ENCODE data around the gene TMEM117. TPM values are rescaled to one million over a fixed set of nuclear protein-coding genes. Genes with fewer than 3 reads are reported as not detected.

The TMEM117 gene
- total and polyA plus RNA-seq, 10 of the 15 experiments (the other 5 are each of a cell fraction or from before 2014, with no cell fraction given): 3.1 to 8.2 (median 6.1) TPM

- intact Hi-C loops (cut with micrococcal nuclease; ENCODE audit: unreplicated experiment): no loop called here
- ChIA-PET SMC1A (ENCODE audit: uncharacterized antibody, unreplicated experiment) (interaction anchor here (1.4 kb wide), 1 partner anchor 24 kb away, joined by 3 read pairs; no protein-coding TSS in a partner anchor), RAD21 (ENCODE audit: unreplicated experiment) (no interaction called here), POLR2A (no interaction called here), CTCF (no interaction called here)
- in situ Hi-C loops (cut with MboI): no loop called here
- Histone ChIP-seq H3K4me1 (ENCODE audit: control insufficient read depth, insufficient read depth, low read length) (no peaks in the 10 kb centered on the region), H3K79me2 (ENCODE audit: control insufficient read depth, insufficient read depth, low read length) (no peaks in the 10 kb centered on the region), H3K9ac (ENCODE audit: control insufficient read depth, insufficient read depth, low read length) (no peak overlapping the region), H2AFZ (ENCODE audit: control insufficient read depth, low read depth, low read length) (no peak overlapping the region), H3K36me3 (ENCODE audit: control insufficient read depth in 2 of 2, insufficient read depth in 2 of 2, low read length in 1 of 2) (no peaks in the 10 kb centered on the region), H3K4me2 (ENCODE audit: control insufficient read depth, insufficient read depth) (no peak overlapping the region), H3K9me3 (replicated peaks; ENCODE audit: control insufficient read depth, insufficient read depth, low read length) (no peaks in the 10 kb centered on the region), H4K20me1 (ENCODE audit: control insufficient read depth, insufficient read depth) (no peaks in the 10 kb centered on the region), H3K27ac (ENCODE audit: control insufficient read depth, insufficient read depth) (no peak overlapping the region), H3K27me3 (replicated peaks in 1 of 2; ENCODE audit: control insufficient read depth in 2 of 2, insufficient read depth in 2 of 2, low read length in 1 of 2) (no peaks in the 10 kb centered on the region), H3K4me3 (no peak overlapping the region)
- no peak for FAIRE-seq
- BruUV-seq (replicated peaks): no TSS peak
- no peak for DNase-seq (ENCODE audit: low read depth, low spot score)
- TF ChIP-seq NR2C1 (IDR thresholded peaks at IDR 0.05) (no peak), SP1 (IDR thresholded peaks at IDR 0.05; ENCODE audit: low read depth, low read length) (no peak), RELB (IDR thresholded peaks at IDR 0.05; ENCODE audit: low read depth) (no peak), CUX1 (IDR thresholded peaks at IDR 0.05; ENCODE audit: insufficient replicate concordance, low read depth, low read length) (no peak), RAD21 (IDR thresholded peaks at IDR 0.05; ENCODE audit: insufficient read depth, low read depth, low read length) (no peak)
- WGBS (ENCODE audit: insufficient coverage, insufficient replicate concordance, low lambda C conversion rate, missing lambda C conversion rate): 3% methylated on average over 1 of the region's 1 CpG
- peak; percentile 44; the same call in 1 of the 3 replicates for ATAC-seq
These were observed 138.1 kb downstream of the TMEM117 start for GRCh38 chr12:43973993-43974392.
